HCT116 (cell line): ENCODE results near the gene CLIC4. TPM values are rescaled to one million over a fixed set of nuclear protein-coding genes. Genes with fewer than 3 reads are reported as not detected.

Experiments
- ATAC-seq: fragments of 200-7000 bp; cut with Tn5 transposase; 2 replicates; pipeline ENCODE4 v1.9.1; 2020; ENCODE audit warnings: mild to moderate bottlenecking, moderate library complexity
- BruUV-seq: library from RNA; stranded (reverse); fragments of 400-500 nt; replicated peaks from 2 replicates; lab custom pipeline; 2021; lab: Mats Ljungman, UMichigan
- CTCF ChIA-PET: fragments of 300-600 bp; sonication (Branson Sonifier 250); formaldehyde crosslinking; loops from one replicate; lab custom pipeline; 2021; ENCODE audit warnings: antibody characterized with exemption; lab: Charles Lee
- POLR2A ChIA-PET: fragments of 300-600, 350-600 bp; sonication (Branson Sonifier 250); formaldehyde crosslinking; loops from one replicate; lab custom pipeline; 2021; ENCODE audit warnings: antibody characterized with exemption; lab: Charles Lee
- RAD21 ChIA-PET, 2 experiments: fragments of 300-600 bp; sonication (Branson Sonifier 250); formaldehyde crosslinking; loops; one replicate each; lab custom pipeline; 2023; ENCODE audit warnings: low total read pairs in 2 of 2; ENCODE audit not compliant: uncharacterized antibody in 2 of 2, unreplicated experiment in 2 of 2, low non-redundant PET in 1 of 2; lab: Charles Lee
- DNase-seq: peaks from one replicate; pipeline ENCODE4 v3.0.0-alpha.2; 2010; ENCODE audit warnings: low read depth, low spot score
- H2AFZ ChIP-seq: fragments of 200-600 bp; shearing (Covaris generic), sonication (generic); 2 replicates; pipeline ENCODE4 v1.6.1; 2017; ENCODE audit warnings: low read depth, mixed run types, mixed read lengths, antibody characterized with exemption, low read length; ENCODE audit not compliant: poor library complexity, severe bottlenecking
- H3K27ac ChIP-seq: 2 replicates; pipeline ENCODE4 v1.5.1; 2012; ENCODE audit warnings: low read depth, low read length
- H3K27me3 ChIP-seq: fragments of 200-600 bp; sonication (generic); 2 replicates; pipeline ENCODE4 v1.6.1; 2016; ENCODE audit warnings: mixed run types, low read length, mixed read lengths; ENCODE audit not compliant: insufficient read depth
- H3K36me3 ChIP-seq, 2 experiments: fragments of 200-500 bp in 1 of 2; fragments of 200-600 bp in 1 of 2; sonication (Bioruptor generic) in 1 of 2; sonication (generic) in 1 of 2; 2 replicates each; pipeline versions ENCODE4 v1.5.1 to v1.6.1; 2014 to 2016; ENCODE audit warnings: low read length in 2 of 2, inconsistent platforms in 1 of 2, mixed read lengths in 1 of 2, mixed run types in 1 of 2; ENCODE audit not compliant: insufficient read depth in 2 of 2, control insufficient read depth in 1 of 2
- H3K4me1 ChIP-seq, 2 experiments: fragments of 200-600 bp in 1 of 2; sonication (generic) in 1 of 2; 2 replicates each; pipeline versions ENCODE4 v1.5.1 to v1.6.1; 2012 to 2017; ENCODE audit warnings: low read length in 2 of 2, inconsistent platforms in 1 of 2, mild to moderate bottlenecking in 1 of 2, mixed read lengths in 1 of 2, mixed run types in 1 of 2, moderate library complexity in 1 of 2; ENCODE audit not compliant: insufficient read depth in 2 of 2, control insufficient read depth in 1 of 2
- H3K4me2 ChIP-seq: fragments of 200-600 bp; sonication (generic); 2 replicates; pipeline ENCODE4 v1.6.1; 2017; ENCODE audit warnings: mixed run types, low read length, mixed read lengths
- H3K4me3 ChIP-seq, 2 experiments: fragments of 200-600 bp in 1 of 2; sonication (generic) in 1 of 2; replicated peaks in 1 of 2; 2 replicates each; pipeline ENCODE4 v1.5.1; 2011 to 2016; ENCODE audit warnings: low read length in 2 of 2, control low read depth in 1 of 2, low read depth in 1 of 2, mild to moderate bottlenecking in 1 of 2, mixed read lengths in 1 of 2, mixed run types in 1 of 2
- H3K79me2 ChIP-seq: fragments of 200-600 bp; sonication (generic); 2 replicates; pipeline ENCODE4 v1.6.1; 2017; ENCODE audit warnings: mild to moderate bottlenecking, mixed run types, low read length, moderate library complexity, mixed read lengths; ENCODE audit not compliant: insufficient read depth
- H3K9ac ChIP-seq: fragments of 200-600 bp; sonication (generic); 2 replicates; pipeline ENCODE4 v1.6.1; 2016; ENCODE audit warnings: low read length, mixed read lengths
- H3K9me2 ChIP-seq: fragments of 200-600 bp; sonication (generic), shearing (Covaris generic); 2 replicates; pipeline ENCODE4 v1.6.1; 2017; ENCODE audit warnings: mixed run types, mild to moderate bottlenecking, moderate library complexity; ENCODE audit not compliant: insufficient read depth
- H3K9me3 ChIP-seq, 2 experiments: fragments of 200-500 bp in 1 of 2; fragments of 200-600 bp in 1 of 2; sonication (Bioruptor generic) in 1 of 2; sonication (generic) in 1 of 2; 2 replicates each; pipeline ENCODE4 v1.6.1; 2014 to 2017; ENCODE audit warnings: low read length in 2 of 2, mixed read lengths in 2 of 2, inconsistent platforms in 1 of 2, low read depth in 1 of 2, mild to moderate bottlenecking in 1 of 2, mixed run types in 1 of 2, moderate library complexity in 1 of 2; ENCODE audit not compliant: control insufficient read depth in 1 of 2, insufficient read depth in 1 of 2
- H4K20me1 ChIP-seq: fragments of 200-600 bp; sonication (generic), shearing (Covaris generic); 2 replicates; pipeline ENCODE4 v1.6.1; 2017; ENCODE audit warnings: mixed run types, mild to moderate bottlenecking, moderate library complexity; ENCODE audit not compliant: insufficient read depth
- CTCF ChIP-seq, 3 experiments: fragments of 200-600 bp in 1 of 3; sonication (generic) in 1 of 3; IDR thresholded peaks in 2 of 3; conservative IDR thresholded peaks in 1 of 3; 2 replicates each; pipeline ENCODE4 v1.5.1; 2012 to 2017; ENCODE audit warnings: low read depth in 2 of 3, low read length in 2 of 3, antibody characterized with exemption in 1 of 3, borderline replicate concordance in 1 of 3, control low read depth in 1 of 3, mild to moderate bottlenecking in 1 of 3, mixed read lengths in 1 of 3, mixed run types in 1 of 3, moderate library complexity in 1 of 3; ENCODE audit not compliant: insufficient read depth in 1 of 3
- EZH2phosphoT487 ChIP-seq: fragments of 200-600 bp; IDR thresholded peaks from 2 replicates; pipeline ENCODE4 v1.6.1; 2018; ENCODE audit warnings: antibody characterized with exemption, borderline replicate concordance
- JUND ChIP-seq: IDR thresholded peaks from 2 replicates; pipeline ENCODE4 v1.6.1; 2012
- RAD21 ChIP-seq: IDR thresholded peaks from 2 replicates; pipeline ENCODE4 v1.6.1; 2012; ENCODE audit warnings: low read depth, mild to moderate bottlenecking
- REST ChIP-seq: IDR thresholded peaks from 2 replicates; pipeline ENCODE4 v1.6.1; 2012; ENCODE audit warnings: low read depth
- SRF ChIP-seq: IDR thresholded peaks from 2 replicates; pipeline ENCODE4 v1.6.1; 2012; ENCODE audit warnings: low read depth
- ZBTB33 ChIP-seq: IDR thresholded peaks from 2 replicates; pipeline ENCODE4 v1.6.1; 2011; ENCODE audit warnings: mild to moderate bottlenecking, low read length, moderate library complexity; ENCODE audit not compliant: insufficient replicate concordance; ENCODE audit errors: extremely low read depth
- intact Hi-C: fragments of 100-400 bp; cut with micrococcal nuclease; formaldehyde crosslinking; loops from 2 replicates; pipeline ENCODE4 v1.10.0; 2022
- total RNA-seq: library from RNA; stranded (reverse); gene quantifications from one replicate; pipeline ENCODE4 v1.2.1, GENCODE V29; 2021; ENCODE audit not compliant: unreplicated experiment

CLIC4 gene
- total RNA-seq, 1 experiment from 2014 or later, result 77.2 TPM

GRCh38 chr1:24727501-24728216, 17.6 kb upstream of the CLIC4 start:
- DNase-seq, result no peak
- BruUV-seq, result no TSS peak
- Histone ChIP-seq H3K36me3 (no peaks in the 10 kb centered on the region), H2AFZ (no peak overlapping the region), H3K9me3 (no peaks in the 10 kb centered on the region), H3K79me2 (no peaks in the 10 kb centered on the region), H3K9me2 (no peaks in the 10 kb centered on the region), H3K4me3 (no peak overlapping the region)
- POLR2A ChIA-PET, result interaction anchor here (0.6 kb wide), 1 partner anchor 18 kb away, joined by 3 read pairs; the partner anchor contains the start of gene CLIC4
- CTCF ChIA-PET, result interaction anchor here (1.3 to 1.8 kb wide), 3 partner anchors 39 to 107 kb away, joined by 3 to 7 read pairs (median 4); no protein-coding TSS in a partner anchor
- TF ChIP-seq RAD21 (no peak), ZBTB33 (no peak), SRF (no peak), REST (no peak), CTCF (IDR thresholded peaks at IDR 0.05 in 2 of 3, conservative IDR thresholded peaks at IDR 0.05 in 1 of 3; ENCODE audit: borderline replicate concordance in 1 of 3, insufficient read depth in 1 of 3, low read depth in 2 of 3, low read length in 2 of 3) (no peak), JUND (no peak), EZH2phosphoT487 (no peak)
- TF ChIP-seq, all 23 proteins: peak for 0
- Histone ChIP-seq H4K20me1 (no peaks in the 10 kb centered on the region), H3K4me1 (peaks cover 9 to 22% of the 10 kb centered on the region in 2 experiments; a peak in 3 of 4 replicates), H3K4me2 (no peak overlapping the region), H3K9ac (no peak overlapping the region), H3K27ac (no peak overlapping the region), H3K27me3 (no peaks in the 10 kb centered on the region)
- intact Hi-C loops, result no loop called here
- ATAC-seq, result no peak
- RAD21 ChIA-PET, result no interaction called here
